Forelimb muscle (tissue), 1 donor: ENCODE results near the gene DGKG. TPM values are rescaled to one million over a fixed set of nuclear protein-coding genes. Genes with fewer than 3 reads are reported as not detected.
A peak's percentile ranks its signal among the peaks of the same experiment; 100 is the strongest.

Experiments
- DNase-seq: peaks from one replicate; pipeline ENCODE4 v3.0.0-alpha.2; 2013; ENCODE audit warnings: low read depth
- polyA plus RNA-seq: library from polyadenylated mRNA; unstranded; fragments of 120-200 nt; gene quantifications from one replicate; pipeline ENCODE4 v1.2.1, GENCODE V29; 2013; ENCODE audit not compliant: insufficient read length

Gene DGKG
- polyA plus RNA-seq, 1 donor: 3.1 TPM

- no peak for DNase-seq
Measured at GRCh38 chr3:186318135-186318534, 43.9 kb downstream of the DGKG start.

- no peak for DNase-seq
Measured at GRCh38 chr3:186317478-186317877, 44.6 kb downstream of the DGKG start.

- DNase-seq: no peak
Measured at GRCh38 chr3:186316666-186317260, 45.3 kb downstream of the DGKG start.

- DNase-seq: no peak
Measured at GRCh38 chr3:186315581-186316354, 46.3 kb downstream of the DGKG start.

- DNase-seq: no peak
Measured at GRCh38 chr3:186314896-186315295, 47.1 kb downstream of the DGKG start.

GRCh38 chr3:186311441-186311840 is 50.6 kb downstream of the DGKG start:
- DNase-seq: no peak

- no peak for DNase-seq
Measured at GRCh38 chr3:186308549-186308948, 53.5 kb downstream of the DGKG start.

GRCh38 chr3:186307594-186308221 is 54.3 kb downstream of the DGKG start:
- peak; percentile 22 for DNase-seq

- DNase-seq: no peak
Measured at GRCh38 chr3:186305286-186305685, 56.7 kb downstream of the DGKG start.

GRCh38 chr3:186303965-186304364 is 58.1 kb downstream of the DGKG start:
- no peak for DNase-seq

GRCh38 chr3:186299327-186299726 is 62.7 kb downstream of the DGKG start:
- DNase-seq: no peak

- no peak for DNase-seq
Measured at GRCh38 chr3:186298876-186299275, 63.2 kb downstream of the DGKG start.

- DNase-seq: no peak
Measured at GRCh38 chr3:186290796-186291195, 71.2 kb downstream of the DGKG start.

GRCh38 chr3:186287711-186288110 is 74.3 kb downstream of the DGKG start:
- DNase-seq: peak; percentile 17

- DNase-seq: no peak
Measured at GRCh38 chr3:186286114-186286513, 75.9 kb downstream of the DGKG start.

GRCh38 chr3:186284661-186285060 is 77.4 kb downstream of the DGKG start:
- DNase-seq: no peak

GRCh38 chr3:186284349-186284652 is 77.7 kb downstream of the DGKG start:
- DNase-seq: no peak

- DNase-seq: no peak
Measured at GRCh38 chr3:186283651-186284348, 78.2 kb downstream of the DGKG start.

GRCh38 chr3:186283096-186283495 is 78.9 kb downstream of the DGKG start:
- no peak for DNase-seq

GRCh38 chr3:186281176-186281575 is 80.9 kb downstream of the DGKG start:
- DNase-seq: no peak

- no peak for DNase-seq
Measured at GRCh38 chr3:186280737-186281136, 81.3 kb downstream of the DGKG start.

- DNase-seq: peak; percentile 50
Measured at GRCh38 chr3:186277268-186277909, 84.6 kb downstream of the DGKG start.
